HG02642 (cell line): ENCODE results near the gene NELL1.

Experiments used
- ATAC-seq: cut with Tn5 transposase; IDR thresholded peaks from one replicate; pipeline ENCODE4 v1.9.1; 2021; ENCODE audit warnings: mild to moderate bottlenecking; ENCODE audit not compliant: unreplicated experiment, poor library complexity

NELL1 gene

GRCh38 chr11:21588754-21589153, 919.4 kb downstream of the NELL1 start:
- no peak for ATAC-seq

DNA sequence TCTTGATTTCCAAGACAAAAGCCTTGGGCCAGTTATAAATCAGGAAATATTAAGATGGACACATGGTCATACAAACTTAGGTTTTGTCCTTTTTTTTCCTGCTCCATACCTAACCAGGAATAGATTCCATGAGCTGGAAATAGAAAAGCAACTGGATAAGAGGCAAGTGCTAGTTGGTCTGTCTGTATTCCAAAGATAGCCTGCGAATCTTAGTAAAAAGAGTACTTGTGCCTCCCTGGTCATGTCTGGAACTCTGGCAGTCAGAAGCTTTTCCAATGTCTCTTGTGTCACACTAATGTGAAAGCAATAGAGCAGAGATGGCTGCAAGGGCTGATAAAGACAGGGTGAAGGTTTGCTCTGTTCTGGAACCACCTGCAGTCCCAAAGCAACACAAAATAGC, 933.3 kb downstream of the NELL1 start:
- no peak for ATAC-seq

- ATAC-seq, result no peak
These were observed 934.5 kb downstream of the NELL1 start for GRCh38 chr11:21603886-21604285.

GRCh38 chr11:21604564-21604963, 935.2 kb downstream of the NELL1 start:
- ATAC-seq, result no peak

- no peak for ATAC-seq
These were observed 942.9 kb downstream of the NELL1 start for GRCh38 chr11:21612326-21612725.

GRCh38 chr11:21614961-21615360, 945.6 kb downstream of the NELL1 start:
- no peak for ATAC-seq

- ATAC-seq, result no peak
These were observed 946.6 kb downstream of the NELL1 start for GRCh38 chr11:21615955-21616371.

DNA sequence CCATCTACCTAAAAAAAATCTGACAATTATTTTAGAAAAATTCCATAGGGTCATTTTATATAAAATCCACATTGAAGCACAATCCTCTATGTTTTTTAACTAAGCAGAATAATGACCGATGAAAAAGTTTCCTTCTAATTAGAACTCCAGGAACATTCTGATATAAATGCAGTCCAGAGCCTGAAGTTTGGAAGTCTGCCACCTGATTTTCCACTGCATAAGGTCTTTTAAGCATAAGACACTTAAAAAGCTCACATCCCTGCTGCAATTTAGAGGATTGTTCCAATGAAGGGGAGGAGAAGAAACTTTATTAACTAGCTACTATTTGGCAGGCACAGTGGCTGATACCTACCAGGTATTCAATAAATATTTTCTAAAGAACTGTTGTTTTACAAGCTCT, 953.2 kb downstream of the NELL1 start:
- ATAC-seq, result no peak

GRCh38 chr11:21622995-21623394, 953.6 kb downstream of the NELL1 start:
- no peak for ATAC-seq
